Measurements from ENCODE around the gene SLC66A2.

Gene SLC66A2

DNA sequence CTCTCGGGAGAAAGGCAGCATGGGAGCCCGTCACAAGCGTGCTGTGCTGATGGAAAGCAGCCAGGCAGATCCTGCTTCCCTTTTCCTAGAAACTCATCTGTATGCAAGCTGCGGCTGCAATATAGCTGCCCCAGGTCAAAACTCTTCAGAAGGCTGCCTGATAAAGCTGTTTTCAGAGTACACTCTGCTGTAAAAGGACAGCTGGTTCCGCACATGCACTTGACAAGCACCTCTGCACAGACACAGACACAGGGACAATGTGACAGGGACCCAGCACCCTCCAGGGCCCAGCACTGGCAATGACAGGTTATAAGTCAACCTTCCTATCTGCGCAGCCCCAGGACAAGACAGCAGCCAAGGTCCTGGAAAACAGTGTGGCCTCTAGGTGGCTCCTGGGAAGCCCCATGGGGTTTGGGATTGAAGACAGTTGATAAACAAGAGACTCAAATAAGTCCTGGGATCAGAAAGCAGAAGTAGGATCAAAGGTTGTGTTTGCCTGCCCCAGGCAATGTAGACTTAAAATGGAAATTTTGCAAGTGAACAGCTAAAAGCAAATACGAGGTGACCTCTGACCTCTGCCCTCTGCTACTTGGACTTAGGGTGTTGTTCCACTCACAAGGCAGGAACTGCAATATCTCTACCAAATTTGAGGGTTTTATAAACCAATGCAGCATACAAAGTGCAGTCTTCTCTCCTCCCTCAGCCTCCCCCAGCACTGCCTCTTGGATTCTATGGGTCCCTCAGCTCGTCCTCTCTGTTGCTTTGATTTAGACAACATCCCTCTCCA lies 16.9 kb downstream of the SLC66A2 start:
- Histone ChIP-seq H3K27ac (peak overlapping the region in 7 of 11 experiments; percentile 8 to 51 (median 27); a peak in 8 of 22 replicates), H3K27me3 (no peaks in the 10 kb centered on the region), H3K36me3 (peaks cover 77 to 99% (median 91%) of the 10 kb centered on the region in 11 experiments), H3K4me2 (peak overlapping the region; percentile 38 to 87 (median 76)), H3K9me3 (replicated peaks in 1 of 11) (peaks cover 38 to 75% (median 59%) of the 10 kb centered on the region in 11 experiments), H3K9ac (peak overlapping the region in 4 of 11 experiments; percentile 3 to 59 (median 6); a peak in 3 of 22 replicates), H3K4me3 (peak overlapping the region in 2 of 10 experiments; percentile 22 to 38; a peak in 2 of 20 replicates), H3K4me1 (peaks cover 22 to 45% (median 28%) of the 10 kb centered on the region in 10 experiments), H4K20me1 (peaks cover 51 to 72% (median 60%) of the 10 kb centered on the region in 11 experiments)
- no peak for TF ChIP-seq Cebpa-rat (IDR thresholded peaks at IDR 0.05)

DNA sequence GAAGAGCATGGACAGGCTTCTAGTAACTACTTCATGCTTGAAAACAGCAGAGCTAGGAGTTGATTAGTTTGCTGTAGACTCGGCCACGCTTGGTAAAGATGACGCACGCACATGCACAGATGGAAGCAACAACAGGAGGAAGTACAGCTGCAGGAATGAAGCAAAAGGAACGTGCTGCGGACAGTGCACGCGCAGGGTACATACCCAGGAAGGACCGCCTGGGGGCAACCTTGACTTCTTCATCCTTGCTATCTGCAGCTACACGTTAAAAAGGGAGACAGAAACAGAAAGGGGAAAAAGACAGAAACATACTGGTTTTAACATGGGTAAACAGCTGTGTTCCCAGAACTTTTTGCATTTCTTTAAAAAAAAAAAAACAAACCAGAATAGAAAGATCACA lies 17.7 kb downstream of the SLC66A2 start:
- Histone ChIP-seq H4K20me1 (peaks cover 48 to 71% (median 60%) of the 10 kb centered on the region in 11 experiments), H3K4me2 (peak overlapping the region in 10 of 11 experiments; percentile 49 to 87 (median 76); a peak in 14 of 22 replicates), H3K4me1 (peaks cover 22 to 45% (median 28%) of the 10 kb centered on the region in 10 experiments), H3K27ac (0 out of 22 replicates have a peak overlapping the region, but pooled peaks of 1 of the 11 experiments have one; percentile 12), H3K9ac (no peak overlapping the region), H3K9me3 (replicated peaks in 1 of 11) (peaks cover 43 to 83% (median 66%) of the 10 kb centered on the region in 11 experiments), H3K4me3 (peak overlapping the region in 1 of 10 experiments; percentile 2; a peak in 1 of 20 replicates), H3K36me3 (peaks cover 77 to 99% (median 91%) of the 10 kb centered on the region in 11 experiments), H3K27me3 (no peaks in the 10 kb centered on the region)
- no peak for TF ChIP-seq Cebpa-rat (IDR thresholded peaks at IDR 0.05)

DNA sequence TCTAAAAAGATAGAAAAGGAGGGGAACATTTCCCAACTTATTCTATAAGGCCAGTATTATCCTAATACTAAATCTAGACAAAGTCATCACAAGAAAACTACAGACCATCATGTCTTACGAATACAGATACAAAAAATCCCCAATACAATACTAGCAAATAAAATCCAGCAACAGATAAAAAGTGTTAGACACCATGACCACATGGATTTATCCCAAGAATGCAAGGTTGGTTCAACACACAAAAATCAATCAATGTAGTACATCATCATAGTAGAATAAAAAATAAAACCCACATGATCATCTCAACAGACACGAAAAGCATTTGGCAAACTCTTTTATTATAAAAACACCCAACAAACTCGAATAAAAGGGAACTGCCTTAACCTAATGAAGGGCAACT lies 18.5 kb downstream of the SLC66A2 start:
- H3K36me3 ChIP-seq: peaks cover 77 to 99% (median 91%) of the 10 kb centered on the region in 11 experiments

DNA sequence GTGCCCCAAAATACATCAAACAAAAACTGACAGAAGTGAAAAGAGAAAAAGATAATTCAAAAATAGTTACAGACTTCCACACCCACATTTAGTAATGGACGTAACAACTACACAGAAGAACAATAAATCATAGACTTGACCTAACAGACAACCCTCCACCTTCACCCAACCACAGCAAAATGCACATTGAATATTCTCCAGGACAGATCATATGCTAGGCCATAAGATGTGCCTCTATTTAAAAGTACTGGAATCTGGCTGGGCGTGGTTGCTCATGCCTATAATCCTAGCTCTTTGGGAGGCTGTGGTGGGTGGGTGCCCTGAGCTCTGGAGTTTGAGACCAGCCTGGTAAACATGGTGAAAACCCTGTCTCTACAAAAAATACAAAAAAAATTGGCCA lies 20.0 kb downstream of the SLC66A2 start:
- Histone ChIP-seq H3K27me3 (no peaks in the 10 kb centered on the region), H3K4me3 (peak overlapping the region in 1 of 10 experiments; percentile 16; a peak in 1 of 20 replicates), H3K9ac (no peak overlapping the region), H4K20me1 (peaks cover 48 to 71% (median 60%) of the 10 kb centered on the region in 11 experiments), H3K4me2 (no peak overlapping the region), H3K4me1 (peaks cover 22 to 37% (median 29%) of the 10 kb centered on the region in 10 experiments), H3K27ac (no peak overlapping the region), H3K9me3 (replicated peaks in 1 of 11) (peaks cover 43 to 65% (median 53%) of the 10 kb centered on the region in 11 experiments), H3K36me3 (peaks cover 77 to 99% (median 91%) of the 10 kb centered on the region in 11 experiments)
- TF ChIP-seq Cebpa-rat (IDR thresholded peaks at IDR 0.05): no peak

More for the DNA sequence above, 18.5 kb downstream of the SLC66A2 start:
- Histone ChIP-seq H3K4me3 (no peak overlapping the region), H3K9me3 (replicated peaks in 1 of 11) (peaks cover 43 to 78% (median 60%) of the 10 kb centered on the region in 11 experiments), H3K4me2 (peak overlapping the region in 2 of 11 experiments; percentile 76 to 85; a peak in 2 of 22 replicates), H4K20me1 (peaks cover 48 to 71% (median 60%) of the 10 kb centered on the region in 11 experiments), H3K4me1 (peaks cover 22 to 45% (median 29%) of the 10 kb centered on the region in 10 experiments), H3K27ac (no peak overlapping the region), H3K27me3 (no peaks in the 10 kb centered on the region), H3K9ac (no peak overlapping the region)
- no peak for TF ChIP-seq Cebpa-rat (IDR thresholded peaks at IDR 0.05)

DNA sequence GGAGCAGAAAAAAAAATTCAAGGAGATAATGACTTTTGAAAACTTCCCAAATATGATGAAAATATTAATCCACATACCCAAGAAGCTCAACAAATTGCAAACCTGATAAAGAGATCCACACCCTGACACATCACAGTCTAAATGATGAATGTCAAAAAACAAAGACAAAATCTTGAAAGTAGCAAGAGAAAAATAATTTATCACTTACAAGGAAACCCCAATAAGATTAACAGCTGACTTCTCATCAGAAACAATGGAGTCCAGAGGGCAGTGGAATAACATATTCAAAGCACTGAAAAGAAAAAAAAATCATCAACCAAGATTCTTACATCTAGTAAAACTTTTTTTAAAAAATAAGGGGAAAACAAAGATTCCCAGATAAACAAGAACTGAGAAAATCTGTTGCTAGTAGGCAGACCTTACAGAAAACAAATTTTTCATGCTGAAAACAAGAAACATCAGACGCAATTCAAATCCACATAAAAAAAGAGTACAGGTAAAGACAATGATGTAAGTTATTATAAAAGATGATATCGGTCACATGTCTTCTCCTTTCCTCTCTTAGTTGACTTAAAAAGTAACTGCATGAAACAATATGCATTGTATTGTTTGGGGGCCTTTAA lies 21.3 kb downstream of the SLC66A2 start:
- Histone ChIP-seq H3K36me3 (peaks cover 74 to 99% (median 89%) of the 10 kb centered on the region in 11 experiments), H3K9ac (no peak overlapping the region), H3K27ac (no peak overlapping the region), H3K4me2 (no peak overlapping the region), H3K27me3 (no peaks in the 10 kb centered on the region), H3K9me3 (replicated peaks in 1 of 11) (peaks cover 43 to 57% (median 53%) of the 10 kb centered on the region in 11 experiments), H3K4me3 (peak overlapping the region in 1 of 10 experiments; percentile 3; a peak in 2 of 20 replicates), H3K4me1 (peaks cover 12 to 24% (median 17%) of the 10 kb centered on the region in 10 experiments), H4K20me1 (peaks cover 48 to 71% (median 60%) of the 10 kb centered on the region in 11 experiments)
- no peak for TF ChIP-seq Cebpa-rat (IDR thresholded peaks at IDR 0.05)

DNA sequence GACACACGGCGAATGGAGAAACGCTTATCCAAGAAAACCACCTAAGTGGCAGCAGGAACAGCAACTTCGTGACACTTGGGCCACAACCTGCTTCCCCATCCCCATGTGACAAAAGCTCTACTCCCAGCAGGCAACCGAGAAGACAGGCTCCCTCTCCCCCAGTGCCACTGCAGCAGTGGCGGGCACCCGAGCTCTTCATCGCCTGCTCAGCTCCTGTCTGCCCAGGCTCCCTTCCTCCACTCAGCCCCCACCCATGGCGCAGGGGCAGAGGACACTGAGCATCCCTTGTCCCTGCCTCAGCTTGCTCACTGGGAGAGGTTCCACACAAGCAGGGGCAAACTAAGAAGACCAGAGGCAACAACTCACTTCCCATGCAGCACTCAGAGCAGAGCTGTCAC lies 22.9 kb downstream of the SLC66A2 start:
- Histone ChIP-seq H3K9me3 (replicated peaks in 1 of 11) (peaks cover 43 to 58% (median 52%) of the 10 kb centered on the region in 11 experiments), H3K4me1 (peaks cover 0 to 8% (median 1%) of the 10 kb centered on the region in 10 experiments; a peak in 9 of 20 replicates), H3K9ac (no peak overlapping the region), H4K20me1 (peaks cover 52 to 70% (median 59%) of the 10 kb centered on the region in 11 experiments), H3K27ac (no peak overlapping the region), H3K4me2 (no peak overlapping the region), H3K27me3 (no peaks in the 10 kb centered on the region), H3K4me3 (no peak overlapping the region), H3K36me3 (peaks cover 90 to 100% (median 98%) of the 10 kb centered on the region in 11 experiments)
- no peak for TF ChIP-seq Cebpa-rat (IDR thresholded peaks at IDR 0.05)

DNA sequence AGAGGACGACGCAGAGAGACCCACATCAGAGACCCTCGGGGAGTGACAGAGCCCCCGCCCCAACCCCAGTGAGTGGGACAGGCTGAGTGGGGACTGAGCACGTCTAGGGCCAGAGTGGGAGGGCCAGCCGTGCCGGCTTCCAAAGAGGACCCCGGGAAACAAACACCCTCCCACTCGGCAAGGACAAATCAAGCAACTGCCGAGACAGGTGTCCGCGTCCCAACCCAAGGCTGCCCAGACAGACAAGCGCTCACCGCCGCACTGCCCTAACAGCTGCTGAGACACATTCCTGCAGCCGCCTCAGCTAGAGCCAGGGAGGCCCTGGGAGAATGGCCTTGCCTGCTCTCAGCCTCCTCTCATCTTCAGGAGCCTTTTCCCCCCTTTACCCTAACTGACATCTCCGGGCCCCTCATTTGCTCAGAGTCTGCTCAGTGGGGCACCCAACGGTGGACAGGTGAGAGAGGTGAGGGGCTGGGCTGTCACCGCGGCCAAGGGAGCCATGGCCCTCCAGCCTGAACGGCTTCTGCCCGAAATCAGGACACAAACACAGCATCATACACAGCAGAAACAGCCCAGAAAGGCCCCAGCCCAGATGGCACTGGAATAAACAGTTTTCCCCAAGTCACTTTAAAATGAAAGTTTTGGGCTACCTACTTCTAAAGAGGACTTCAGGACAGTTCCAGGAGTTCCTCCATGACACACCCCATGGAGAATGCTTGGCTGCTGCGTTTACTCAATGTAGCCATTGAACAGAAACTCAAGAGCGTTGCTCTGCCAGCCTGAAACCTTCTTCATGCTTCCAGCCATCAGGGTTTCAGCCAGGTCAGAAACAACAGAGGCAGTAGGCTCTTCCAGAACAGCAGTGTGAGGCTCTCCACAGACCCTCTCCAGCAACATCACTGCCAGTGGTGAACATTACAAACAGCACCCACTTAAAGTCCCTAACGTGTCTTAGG lies 23.6 kb downstream of the SLC66A2 start:
- H3K27ac ChIP-seq: no peak overlapping the region
- H4K20me1 ChIP-seq: peaks cover 53 to 67% (median 61%) of the 10 kb centered on the region in 11 experiments
- peaks cover 0 to 6% (median 0%) of the 10 kb centered on the region in 10 experiments; a peak in 2 of 20 replicates for H3K4me1 ChIP-seq
- H3K27me3 ChIP-seq: no peaks in the 10 kb centered on the region
- H3K36me3 ChIP-seq: peaks cover 88 to 97% (median 95%) of the 10 kb centered on the region in 11 experiments
- H3K9ac ChIP-seq: no peak overlapping the region
- no peak overlapping the region for H3K4me2 ChIP-seq
- H3K4me3 ChIP-seq: no peak overlapping the region
- TF ChIP-seq Cebpa-rat (IDR thresholded peaks at IDR 0.05): no peak
- peaks cover 39 to 51% (median 45%) of the 10 kb centered on the region in 11 experiments for H3K9me3 ChIP-seq (replicated peaks in 1 of 11)

Data from BLaER1 treated with 17β-estradiol and CSF1 and Interleukin-3, amounts not matched to agents 10 nM and 100 nM (cell line).